Astrocyte (in vitro differentiated cells and primary cell): ENCODE results near the gene ZBTB24. TPM values are rescaled to one million over a fixed set of nuclear protein-coding genes. Genes with fewer than 3 reads are reported as not detected.

Experiments
- DNase-seq: peaks from one replicate; pipeline ENCODE4 v3.0.0-alpha.2; 2010; ENCODE audit warnings: low read depth
- FAIRE-seq: peaks from 2 replicates; lab custom pipeline; 2011; peaks lifted over from hg19 to GRCh38; lab: Jason Lieb, UNC
- H2AFZ ChIP-seq: 2 replicates; pipeline ENCODE4 v1.6.0; 2012; ENCODE audit warnings: low read depth, low read length, inconsistent platforms
- H3K27ac ChIP-seq: 2 replicates; pipeline ENCODE4 v1.5.1; 2011; ENCODE audit warnings: low read depth, low read length, inconsistent platforms
- H3K27me3 ChIP-seq: 2 replicates; pipeline ENCODE4 v1.6.0; 2011; ENCODE audit warnings: low read length, inconsistent platforms; ENCODE audit not compliant: insufficient read depth
- H3K36me3 ChIP-seq: 2 replicates; pipeline ENCODE4 v1.5.1; 2011; ENCODE audit warnings: low read length, inconsistent platforms; ENCODE audit not compliant: insufficient read depth
- H3K4me1 ChIP-seq: 2 replicates; pipeline ENCODE4 v1.5.1; 2011; ENCODE audit warnings: low read length, inconsistent platforms; ENCODE audit not compliant: insufficient read depth
- H3K4me2 ChIP-seq: 2 replicates; pipeline ENCODE4 v1.6.0; 2012; ENCODE audit warnings: low read length, inconsistent platforms
- H3K4me3 ChIP-seq: 2 replicates; pipeline ENCODE4 v1.5.1; 2011; ENCODE audit warnings: low read depth, mild to moderate bottlenecking, low read length, inconsistent platforms; ENCODE audit not compliant: insufficient read depth
- H3K79me2 ChIP-seq: 2 replicates; pipeline ENCODE4 v1.6.0; 2012; ENCODE audit warnings: mild to moderate bottlenecking, low read length, inconsistent platforms; ENCODE audit not compliant: insufficient read depth
- H3K9ac ChIP-seq: 2 replicates; pipeline ENCODE4 v1.6.0; 2012; ENCODE audit warnings: mild to moderate bottlenecking, low read length, inconsistent platforms
- H3K9me3 ChIP-seq: 2 replicates; pipeline ENCODE4 v1.5.1; 2012; ENCODE audit warnings: low read depth, mild to moderate bottlenecking, low read length, inconsistent platforms; ENCODE audit not compliant: insufficient read depth
- H4K20me1 ChIP-seq: 2 replicates; pipeline ENCODE4 v1.6.0; 2012; ENCODE audit warnings: low read length, inconsistent platforms; ENCODE audit not compliant: insufficient read depth
- H3K27ac Mint-ChIP-seq: one replicate; pipeline ENCODE4 v1.8.0; 2021; ENCODE audit warnings: mild to moderate bottlenecking, mixed read lengths; ENCODE audit not compliant: unreplicated experiment
- H3K27me3 Mint-ChIP-seq: one replicate; pipeline ENCODE4 v1.8.0; 2021; ENCODE audit warnings: low read depth, mixed read lengths; ENCODE audit not compliant: unreplicated experiment
- H3K36me3 Mint-ChIP-seq: one replicate; pipeline ENCODE4 v1.8.0; 2021; ENCODE audit warnings: low read depth, mixed read lengths; ENCODE audit not compliant: unreplicated experiment
- H3K4me1 Mint-ChIP-seq: one replicate; pipeline ENCODE4 v1.8.0; 2021; ENCODE audit warnings: low read depth, mixed read lengths; ENCODE audit not compliant: unreplicated experiment
- H3K4me3 Mint-ChIP-seq: one replicate; pipeline ENCODE4 v1.8.0; 2021; ENCODE audit warnings: mild to moderate bottlenecking, moderate library complexity, mixed read lengths; ENCODE audit not compliant: unreplicated experiment
- H3K9me3 Mint-ChIP-seq: one replicate; pipeline ENCODE4 v1.8.0; 2021; ENCODE audit warnings: mild to moderate bottlenecking, mixed read lengths; ENCODE audit not compliant: unreplicated experiment
- EZH2 ChIP-seq: IDR thresholded peaks from 2 replicates; pipeline ENCODE4 v1.6.1; 2012; ENCODE audit warnings: mild to moderate bottlenecking, low read length, inconsistent platforms; ENCODE audit not compliant: insufficient read depth
- total RNA-seq: library from RNA; stranded (reverse); gene quantifications from 2 replicates; pipeline ENCODE4 v1.2.1, GENCODE V29; 2021
- TF ChIP-seq, protein P1 (sequence below): IDR thresholded peaks from 2 replicates; pipeline ENCODE4 v1.5.1; 2011; ENCODE audit warnings: low read depth, mild to moderate bottlenecking, inconsistent platforms, low read length, moderate library complexity; ENCODE audit not compliant: insufficient read depth

Gene ZBTB24
- total RNA-seq, 1 donor from 2014 or later = 9.3 TPM

DNA sequence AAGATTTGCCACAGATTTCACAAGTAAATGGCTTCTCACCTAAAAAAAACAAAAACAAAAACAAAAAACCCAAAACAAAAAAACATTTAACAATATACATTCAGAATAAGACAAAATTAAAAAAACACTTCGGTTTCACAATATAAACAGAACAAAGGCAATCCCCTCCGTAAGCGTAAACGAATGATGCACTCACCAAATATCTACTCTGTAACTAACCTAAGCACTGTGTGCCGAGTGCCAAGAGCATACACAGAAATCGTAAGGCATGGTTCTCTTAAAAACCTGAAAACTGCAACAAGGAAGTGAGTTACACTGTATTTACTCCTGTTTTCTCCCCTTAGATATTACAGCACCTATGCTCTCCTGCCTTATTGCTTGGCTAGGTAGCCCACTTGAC is 15.3 kb downstream of the ZBTB24 start:
- Histone ChIP-seq H3K4me1 (no peaks in the 10 kb centered on the region), H3K9me3 (no peaks in the 10 kb centered on the region), H3K27ac (no peak overlapping the region), H2AFZ (no peak overlapping the region), H3K9ac (no peak overlapping the region), H3K4me2 (no peak overlapping the region), H3K27me3 (no peaks in the 10 kb centered on the region), H3K4me3 (no peak overlapping the region), H4K20me1 (peaks cover 18% of the 10 kb centered on the region), H3K79me2 (no peaks in the 10 kb centered on the region), H3K36me3 (peaks cover 36% of the 10 kb centered on the region)
- DNase-seq (no peak), FAIRE-seq (no peak)
- TF ChIP-seq, protein P1, sequence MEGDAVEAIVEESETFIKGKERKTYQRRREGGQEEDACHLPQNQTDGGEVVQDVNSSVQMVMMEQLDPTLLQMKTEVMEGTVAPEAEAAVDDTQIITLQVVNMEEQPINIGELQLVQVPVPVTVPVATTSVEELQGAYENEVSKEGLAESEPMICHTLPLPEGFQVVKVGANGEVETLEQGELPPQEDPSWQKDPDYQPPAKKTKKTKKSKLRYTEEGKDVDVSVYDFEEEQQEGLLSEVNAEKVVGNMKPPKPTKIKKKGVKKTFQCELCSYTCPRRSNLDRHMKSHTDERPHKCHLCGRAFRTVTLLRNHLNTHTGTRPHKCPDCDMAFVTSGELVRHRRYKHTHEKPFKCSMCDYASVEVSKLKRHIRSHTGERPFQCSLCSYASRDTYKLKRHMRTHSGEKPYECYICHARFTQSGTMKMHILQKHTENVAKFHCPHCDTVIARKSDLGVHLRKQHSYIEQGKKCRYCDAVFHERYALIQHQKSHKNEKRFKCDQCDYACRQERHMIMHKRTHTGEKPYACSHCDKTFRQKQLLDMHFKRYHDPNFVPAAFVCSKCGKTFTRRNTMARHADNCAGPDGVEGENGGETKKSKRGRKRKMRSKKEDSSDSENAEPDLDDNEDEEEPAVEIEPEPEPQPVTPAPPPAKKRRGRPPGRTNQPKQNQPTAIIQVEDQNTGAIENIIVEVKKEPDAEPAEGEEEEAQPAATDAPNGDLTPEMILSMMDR = no peak
- TF ChIP-seq EZH2 = no peak
- H3K4me1 Mint-ChIP-seq = no peaks in the 10 kb centered on the region
- H3K36me3 Mint-ChIP-seq = peaks cover 13% of the 10 kb centered on the region
- no peak overlapping the region for H3K4me3 Mint-ChIP-seq
- no peaks in the 10 kb centered on the region for H3K27me3 Mint-ChIP-seq
- H3K9me3 Mint-ChIP-seq = no peaks in the 10 kb centered on the region
- no peak overlapping the region for H3K27ac Mint-ChIP-seq

DNA sequence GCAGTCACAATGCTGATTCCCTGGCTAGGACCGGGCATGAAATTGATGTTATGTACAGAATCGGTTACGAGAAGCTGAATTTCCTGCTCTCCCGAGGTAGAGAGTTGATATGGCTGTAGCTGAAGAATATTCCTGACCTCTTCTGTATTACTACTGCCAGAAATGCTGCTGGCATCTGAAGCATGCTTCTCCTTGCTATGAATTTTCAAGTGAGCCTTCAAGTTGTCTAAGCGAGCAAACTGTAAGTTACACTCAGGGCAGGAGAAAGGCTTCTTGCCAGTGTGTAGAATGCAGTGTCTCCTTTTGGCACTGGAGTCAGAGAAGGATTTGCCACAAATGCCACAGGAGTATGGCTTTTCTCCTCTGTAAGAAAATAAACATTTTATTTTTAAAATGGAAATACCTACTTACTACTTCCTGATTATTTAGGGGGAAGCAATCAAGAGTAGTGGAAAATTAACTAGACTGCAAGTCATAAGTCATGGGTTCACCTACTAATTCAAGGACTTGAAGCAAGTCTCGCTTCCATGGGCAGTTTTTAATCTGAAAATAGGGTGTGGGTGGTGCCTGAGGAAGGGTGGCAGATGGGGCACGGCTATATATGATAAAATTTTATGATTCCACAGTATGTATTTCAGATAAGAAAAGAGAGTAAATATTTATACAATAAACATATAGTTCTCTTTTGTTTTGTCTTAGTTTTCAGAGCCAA is 16.7 kb downstream of the ZBTB24 start:
- H3K27me3 Mint-ChIP-seq = no peaks in the 10 kb centered on the region
- no peak overlapping the region for H3K4me3 ChIP-seq
- H3K36me3 Mint-ChIP-seq = peaks cover 18% of the 10 kb centered on the region
- no peak overlapping the region for H3K4me2 ChIP-seq
- H3K9me3 Mint-ChIP-seq = no peaks in the 10 kb centered on the region
- H2AFZ ChIP-seq = no peak overlapping the region
- no peak for DNase-seq
- no peak for TF ChIP-seq EZH2
- TF ChIP-seq, protein P1 = no peak
- peaks cover 3% of the 10 kb centered on the region for H3K4me1 ChIP-seq
- peaks cover 27% of the 10 kb centered on the region for H3K36me3 ChIP-seq
- H3K9me3 ChIP-seq = no peaks in the 10 kb centered on the region
- H4K20me1 ChIP-seq = peaks cover 16% of the 10 kb centered on the region
- H3K4me1 Mint-ChIP-seq = no peaks in the 10 kb centered on the region
- H3K27ac Mint-ChIP-seq = no peak overlapping the region
- no peak overlapping the region for H3K4me3 Mint-ChIP-seq
- no peak for FAIRE-seq
- no peaks in the 10 kb centered on the region for H3K27me3 ChIP-seq
- H3K9ac ChIP-seq = no peak overlapping the region
- no peaks in the 10 kb centered on the region for H3K79me2 ChIP-seq
- H3K27ac ChIP-seq = no peak overlapping the region

DNA sequence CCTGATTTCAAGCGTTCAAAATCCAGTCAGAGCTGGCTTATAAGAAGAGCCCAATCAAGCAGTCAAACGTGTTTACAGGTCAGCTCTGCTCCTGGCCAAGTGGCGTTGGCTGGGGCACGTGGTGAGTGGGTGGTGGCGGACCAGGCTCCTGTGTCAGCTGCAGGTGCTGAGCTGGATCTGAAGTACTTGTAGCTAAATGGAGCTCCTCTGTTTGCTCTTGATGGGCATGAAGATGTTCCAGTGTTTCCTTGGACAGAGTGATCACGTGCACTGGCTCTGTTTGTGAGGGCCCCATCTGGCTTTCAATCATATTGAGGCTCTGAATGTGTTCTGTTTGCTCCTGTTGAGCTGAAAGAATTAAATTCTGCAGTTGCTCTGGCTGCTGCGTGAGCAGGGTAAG is 17.2 kb downstream of the ZBTB24 start:
- H3K27ac ChIP-seq = no peak overlapping the region

More for the DNA sequence above, 17.2 kb downstream of the ZBTB24 start:
- no peak overlapping the region for H3K4me3 ChIP-seq
- no peak for TF ChIP-seq EZH2
- TF ChIP-seq, protein P1 = no peak
- Mint-ChIP-seq H3K4me3 (no peak overlapping the region), H3K36me3 (peaks cover 18% of the 10 kb centered on the region), H3K9me3 (no peaks in the 10 kb centered on the region), H3K27me3 (no peaks in the 10 kb centered on the region), H3K27ac (no peak overlapping the region), H3K4me1 (no peaks in the 10 kb centered on the region)
- no peaks in the 10 kb centered on the region for H3K9me3 ChIP-seq
- peaks cover 3% of the 10 kb centered on the region for H3K4me1 ChIP-seq
- peaks cover 16% of the 10 kb centered on the region for H4K20me1 ChIP-seq
- H3K9ac ChIP-seq = no peak overlapping the region
- no peak overlapping the region for H3K4me2 ChIP-seq
- no peaks in the 10 kb centered on the region for H3K27me3 ChIP-seq
- peaks cover 23% of the 10 kb centered on the region for H3K36me3 ChIP-seq
- DNase-seq (no peak), FAIRE-seq (no peak)
- H2AFZ ChIP-seq = no peak overlapping the region
- H3K79me2 ChIP-seq = no peaks in the 10 kb centered on the region
